Stimulated activated CD4-positive, alpha-beta T cell treated with anti-CD3 and anti-CD28 coated beads, Interleukin-15, amount 100 ng/mL, for 1 hour (primary cell): ENCODE results near the gene FUT8.

Source experiments
- DNase-seq, 2 donors: peaks; one replicate each; pipeline ENCODE4 v3.0.0-alpha.2; 2020; ENCODE audit warnings: low read depth in 1 of 2, low spot score in 1 of 2

FUT8 gene

DNA sequence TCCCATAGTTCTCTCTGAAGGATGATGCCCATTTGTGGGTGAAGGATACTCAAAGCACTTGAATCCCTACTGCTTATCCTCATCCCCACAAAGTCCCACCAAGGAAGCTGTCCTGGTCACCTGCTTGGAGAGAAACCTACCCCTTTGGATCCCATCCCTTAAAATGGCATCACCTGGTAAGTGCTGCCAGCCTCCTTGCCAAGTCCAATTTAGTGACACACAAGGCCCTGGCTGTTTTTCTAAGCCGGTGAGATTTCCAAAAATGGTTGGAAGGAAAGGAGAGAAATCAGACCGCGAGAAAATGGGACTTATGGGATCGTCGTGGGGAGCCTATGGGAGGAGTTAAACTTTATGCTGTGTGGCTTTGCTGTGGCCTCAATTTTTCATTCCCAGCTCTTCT is 358.2 kb downstream of the FUT8 start:
- no peak for DNase-seq

DNA sequence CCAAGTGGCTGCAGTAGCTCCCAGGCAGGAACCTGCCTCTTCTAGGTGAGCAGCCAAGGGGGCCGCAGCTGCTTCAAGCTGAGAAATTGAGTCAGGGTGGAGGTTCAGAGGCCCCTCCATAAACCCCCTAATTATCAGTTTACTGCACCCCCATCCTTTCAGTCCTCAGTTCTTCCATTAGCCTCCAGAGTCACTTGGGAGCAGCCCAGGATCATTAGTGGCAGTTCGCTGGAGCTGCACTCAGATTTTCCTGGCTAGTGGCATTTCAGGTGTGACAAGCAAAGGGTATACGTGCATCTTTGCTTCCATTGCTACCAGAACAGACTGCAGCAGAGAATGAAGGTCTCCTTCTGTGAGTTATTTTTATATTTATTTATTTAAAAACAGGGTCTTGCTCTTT is 358.7 kb downstream of the FUT8 start:
- no peak for DNase-seq

DNA sequence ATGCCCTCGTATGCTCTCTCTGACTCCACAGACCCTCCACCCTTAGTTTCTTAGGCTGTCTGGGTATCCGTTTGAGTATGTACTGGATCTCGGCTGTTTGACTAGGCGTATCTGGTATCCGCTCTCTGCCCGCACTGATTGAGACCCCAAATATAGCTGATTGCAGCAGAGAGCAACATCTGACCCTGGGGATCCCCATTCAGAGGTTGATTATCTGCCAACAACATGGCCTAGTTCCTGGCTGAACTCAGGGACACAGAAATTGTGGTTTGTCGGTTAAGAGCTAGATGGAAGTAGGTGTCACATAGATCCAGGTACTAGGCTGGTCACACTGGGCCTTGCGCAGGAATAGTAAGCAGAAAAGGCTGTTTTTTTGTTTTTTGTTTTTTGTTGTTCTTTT is 359.9 kb downstream of the FUT8 start:
- no peak for DNase-seq

DNA sequence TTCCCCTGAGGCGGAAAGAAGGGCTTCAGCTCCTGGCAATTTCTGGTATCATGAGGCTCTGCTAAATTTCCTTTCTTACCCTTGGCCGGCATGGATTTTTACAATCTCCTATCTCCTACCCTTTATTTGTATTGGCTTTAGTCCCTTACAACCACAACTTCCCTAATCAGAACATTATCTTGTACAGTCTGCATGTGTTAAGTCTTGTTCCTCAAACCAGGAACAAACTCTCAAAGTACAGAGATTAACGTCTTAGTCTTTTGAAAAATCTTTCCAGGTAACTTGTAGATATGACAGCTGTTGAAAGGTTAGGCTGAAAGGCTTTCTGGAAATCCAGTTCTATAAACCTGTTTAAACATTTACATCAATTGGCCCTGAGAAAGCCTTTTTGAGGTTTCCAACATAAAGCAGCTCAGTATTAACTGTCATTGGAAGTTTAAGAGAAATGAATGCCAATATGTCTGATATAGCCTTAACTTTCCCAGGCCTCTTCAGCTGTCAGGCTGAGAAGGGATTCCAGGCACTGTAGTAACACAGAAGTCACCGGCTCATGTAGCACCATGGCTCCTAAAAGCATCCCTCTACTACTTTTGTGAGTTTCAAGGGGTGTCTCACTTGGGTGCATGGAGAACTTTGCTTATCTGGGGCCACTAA is 360.5 kb downstream of the FUT8 start:
- no peak for DNase-seq

DNA sequence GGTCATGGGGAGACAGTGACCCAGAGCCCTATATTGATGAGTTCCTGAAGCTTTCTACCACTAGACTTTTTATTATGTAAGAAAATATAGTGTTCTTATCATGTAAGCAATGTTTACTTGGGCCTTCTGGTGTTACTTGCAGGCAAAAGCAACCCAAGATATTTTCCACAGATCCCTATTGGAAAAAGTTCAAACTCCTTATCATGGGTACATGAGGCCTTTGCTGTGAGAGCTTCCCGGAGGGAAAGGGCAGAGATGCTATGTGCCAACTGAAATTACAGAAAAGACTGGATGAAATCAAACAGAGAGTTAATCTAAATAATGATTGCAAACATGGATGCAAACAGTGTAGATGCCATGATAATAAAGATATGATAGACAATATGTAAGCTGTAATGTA is 361.5 kb downstream of the FUT8 start:
- DNase-seq = no peak

DNA sequence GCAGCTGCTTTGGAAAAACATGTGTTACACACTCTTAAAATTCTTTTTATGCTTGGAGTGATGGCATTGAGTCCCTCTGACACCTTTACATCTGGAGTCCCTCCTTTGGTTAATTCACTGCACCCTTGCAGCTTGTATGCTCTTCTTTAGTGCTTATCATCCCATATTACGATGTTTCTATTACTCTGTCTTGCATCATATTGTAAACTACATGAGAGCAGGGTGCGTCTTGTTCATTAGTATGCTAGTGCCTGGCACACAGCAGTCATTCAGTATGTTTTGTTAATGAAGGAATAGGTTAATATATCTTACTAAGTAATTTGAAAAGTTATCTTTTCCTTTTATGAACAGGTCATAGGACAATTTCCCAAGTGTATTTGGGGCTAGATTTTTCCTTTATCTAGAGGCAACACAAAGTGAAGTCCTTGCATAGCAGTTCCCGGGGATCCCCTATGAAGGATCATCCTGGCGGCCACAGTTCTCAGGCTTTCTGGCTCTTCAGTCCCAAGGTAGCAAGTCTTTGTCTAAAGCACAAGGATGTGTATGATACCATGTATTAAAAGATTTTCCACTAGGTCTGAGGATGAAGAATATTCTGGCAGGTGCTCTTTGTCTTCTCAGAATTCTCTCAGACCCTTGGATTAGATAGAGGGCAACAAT is 363.8 kb downstream of the FUT8 start:
- DNase-seq = no peak

DNA sequence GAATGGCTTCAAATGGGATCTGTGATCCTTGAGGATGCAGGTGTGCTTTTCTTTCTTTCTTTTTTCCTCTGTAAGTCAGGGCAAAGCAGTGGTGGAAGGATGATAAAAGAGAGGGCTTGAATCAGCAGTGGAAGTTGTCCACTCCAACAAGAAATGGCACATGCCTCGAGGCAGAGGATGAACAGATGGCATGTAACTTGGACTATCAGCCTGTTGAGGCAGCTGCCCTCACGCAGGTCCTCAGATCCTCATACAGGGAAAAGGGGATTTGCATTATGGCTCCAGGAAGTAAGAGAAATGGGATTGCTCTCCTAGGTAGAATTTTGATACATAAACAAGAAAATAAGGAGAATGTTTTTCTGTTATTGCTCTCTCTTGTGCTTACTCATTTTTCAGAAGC is 368.0 kb downstream of the FUT8 start:
- DNase-seq = no peak

DNA sequence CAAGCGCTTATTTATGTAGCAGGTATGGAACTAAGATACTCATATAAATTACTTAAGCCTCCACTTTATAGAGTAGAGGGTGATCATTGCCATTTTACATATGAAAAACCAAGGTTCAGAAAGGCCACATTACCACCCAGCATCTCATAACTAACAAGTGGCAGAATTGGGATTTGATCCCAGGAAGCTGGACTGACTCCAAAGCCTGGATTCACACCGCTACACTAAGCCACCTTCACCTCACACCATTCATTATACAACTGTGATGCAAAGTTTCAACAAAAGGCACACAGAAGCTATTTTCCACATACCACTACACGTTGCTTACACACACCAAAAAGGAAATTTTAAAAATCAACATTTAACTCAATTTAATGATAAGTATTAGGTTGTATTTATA is 370.6 kb downstream of the FUT8 start:
- no peak for DNase-seq

DNA sequence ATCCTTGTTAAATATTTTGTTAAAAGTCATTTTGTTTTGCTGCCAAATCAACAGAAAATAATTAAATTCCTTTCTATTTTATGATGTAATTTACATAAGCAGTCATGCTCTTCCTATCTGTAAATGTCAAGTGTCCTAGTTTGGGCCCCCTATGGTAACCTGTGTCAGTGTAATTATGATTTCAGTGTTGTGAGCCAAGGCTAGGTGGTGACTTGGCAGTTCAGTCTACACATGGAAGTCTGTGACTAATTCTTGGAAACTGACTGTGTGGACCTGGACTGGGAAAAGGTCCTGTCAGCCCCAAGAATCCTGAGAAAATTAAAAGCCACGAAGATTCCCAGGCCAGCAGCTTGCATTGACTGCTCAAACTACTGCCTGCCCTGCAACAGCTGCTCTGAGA is 371.0 kb downstream of the FUT8 start:
- no peak for DNase-seq

DNA sequence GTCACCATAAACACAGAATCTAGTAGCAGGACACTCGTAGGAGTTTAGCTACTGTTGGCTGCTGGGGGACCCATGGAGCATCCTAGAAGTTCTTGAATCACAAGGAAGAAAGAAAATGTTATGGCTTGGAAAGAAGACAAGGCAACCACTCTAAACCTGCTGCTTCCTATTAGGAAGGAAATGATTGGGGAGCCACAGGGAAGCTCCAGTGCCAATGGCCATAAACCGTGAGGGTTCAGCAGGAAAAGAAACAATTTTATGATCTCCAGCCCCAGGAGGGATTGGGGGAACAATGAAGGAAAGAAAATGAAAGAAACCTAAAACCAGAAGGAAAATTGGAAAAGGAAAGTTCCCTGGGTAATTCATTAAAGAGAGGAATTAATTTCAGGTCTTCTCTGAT is 372.0 kb downstream of the FUT8 start:
- no peak for DNase-seq

DNA sequence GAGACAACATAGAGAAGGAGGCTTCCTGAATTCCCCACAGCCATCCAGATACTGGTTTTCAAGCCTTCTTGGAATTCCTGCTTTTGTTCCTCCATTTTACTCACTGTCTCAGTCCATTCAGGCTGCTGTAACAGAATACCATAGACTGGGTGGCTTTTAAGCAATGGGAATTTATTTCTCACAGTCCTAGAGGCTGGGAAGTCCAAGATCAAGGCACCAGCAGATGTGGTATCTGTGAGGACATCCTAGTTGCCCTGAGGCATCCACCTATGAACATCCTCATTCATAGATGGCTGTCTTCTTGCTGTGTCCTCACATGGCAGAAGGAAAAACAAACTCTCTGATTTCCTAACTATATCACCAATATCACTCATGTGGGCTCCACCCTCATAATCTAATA is 374.9 kb downstream of the FUT8 start:
- DNase-seq = no peak

DNA sequence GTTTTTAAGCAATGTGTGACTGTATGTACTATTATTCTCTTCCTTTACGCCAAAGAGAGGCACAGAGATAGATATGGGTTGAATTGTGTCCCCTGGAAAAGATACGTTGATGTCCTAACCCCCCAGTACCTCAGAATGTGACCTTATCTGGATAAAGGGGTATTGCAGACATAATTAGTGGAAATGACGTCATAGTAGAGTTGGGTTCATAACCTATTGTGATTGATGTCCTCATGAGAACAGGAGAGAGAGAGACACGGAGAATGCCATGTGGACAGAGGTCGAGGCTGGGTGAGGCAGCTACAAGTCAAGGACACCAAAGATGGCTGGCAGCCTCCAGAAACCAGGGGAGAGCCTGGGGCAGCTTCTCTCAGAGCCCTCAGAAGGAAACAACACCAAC is 376.3 kb downstream of the FUT8 start:
- no peak for DNase-seq

DNA sequence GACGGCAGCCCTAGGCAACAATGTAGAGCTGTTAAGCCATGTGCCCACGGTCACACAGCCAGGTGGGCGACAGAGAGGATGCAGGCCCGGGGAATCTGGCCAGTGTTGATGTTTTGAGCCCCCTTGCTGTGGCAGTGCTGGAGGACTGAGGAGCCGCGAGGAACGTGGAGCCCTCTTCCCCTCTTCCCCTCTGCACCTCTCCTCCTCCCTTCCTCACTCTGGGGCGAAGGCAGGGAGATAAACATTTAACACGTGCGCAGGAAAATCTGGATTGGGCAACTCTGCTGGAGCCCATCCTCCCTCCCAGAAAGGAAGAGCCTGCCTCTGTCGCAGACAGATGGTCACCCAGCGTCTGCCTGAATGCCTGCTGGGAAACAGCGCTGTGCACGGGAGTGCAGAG is 376.8 kb downstream of the FUT8 start:
- no peak for DNase-seq

DNA sequence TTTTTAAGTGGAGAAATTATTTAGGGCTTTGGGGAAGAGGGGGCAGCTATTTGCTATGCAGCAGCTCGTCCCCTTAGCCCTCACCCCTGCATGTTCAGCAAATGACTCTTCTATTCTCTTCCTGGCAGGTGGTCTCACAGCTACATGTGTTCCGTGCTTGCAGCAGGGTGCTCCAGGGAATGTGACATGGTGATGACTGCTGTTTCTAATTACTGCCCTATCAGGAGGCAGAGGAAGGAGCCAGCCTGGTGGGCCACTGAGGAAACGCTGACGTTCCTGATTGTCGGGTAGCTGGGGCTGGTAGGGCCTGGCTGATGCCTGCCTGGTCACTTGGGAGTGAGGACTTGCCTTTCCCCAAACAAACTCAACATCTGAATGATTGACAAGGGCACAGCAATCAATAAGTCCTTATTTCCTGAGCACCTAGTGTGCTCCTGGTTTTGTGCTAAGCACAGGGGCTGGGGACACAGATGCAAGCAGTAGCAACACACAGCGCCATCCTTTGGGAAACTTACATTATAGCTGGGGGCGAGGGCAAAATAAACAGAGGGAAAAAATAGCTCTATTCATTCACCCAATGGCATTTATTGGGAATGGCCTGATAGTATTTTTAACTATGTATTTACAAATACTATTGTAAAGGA is 377.8 kb downstream of the FUT8 start:
- DNase-seq = no peak

DNA sequence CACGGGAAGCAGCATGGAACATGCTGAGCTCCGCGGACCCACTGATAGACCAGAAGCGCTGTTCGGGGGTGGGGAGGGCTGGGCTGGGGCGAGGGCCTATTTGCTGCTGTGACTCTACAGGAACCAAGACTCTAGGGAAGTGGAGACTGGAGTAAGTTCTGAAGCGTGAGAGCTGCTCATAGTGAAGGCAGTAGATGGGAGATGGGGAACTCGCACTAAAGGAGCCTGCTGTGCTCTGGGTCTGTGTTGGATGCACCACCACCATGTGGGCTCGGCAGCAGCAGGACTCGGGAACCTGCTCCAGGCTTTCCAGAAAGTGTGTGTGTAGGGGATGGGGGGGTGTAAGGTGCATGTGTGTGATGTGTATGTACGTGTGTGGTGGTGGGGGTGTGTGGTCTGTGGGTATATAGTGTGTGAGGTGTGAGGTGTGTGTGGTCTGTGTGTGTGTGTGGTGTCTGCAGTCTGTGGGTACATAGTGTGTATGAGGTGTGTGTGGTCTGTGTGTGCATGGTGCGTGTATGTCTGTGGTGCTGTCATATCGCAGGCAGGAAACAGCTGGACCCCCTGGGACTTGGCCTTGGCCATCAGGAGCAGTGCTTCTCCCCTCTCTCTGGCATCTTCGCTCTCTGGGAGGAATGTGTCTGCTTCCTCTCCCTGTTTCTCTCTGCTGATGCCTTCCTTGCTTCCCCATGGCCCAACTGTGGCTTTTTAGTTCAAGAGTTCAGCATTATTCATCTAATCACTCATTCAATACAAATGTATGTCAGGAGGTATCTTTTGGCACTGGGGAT is 378.9 kb downstream of the FUT8 start:
- DNase-seq = no peak

DNA sequence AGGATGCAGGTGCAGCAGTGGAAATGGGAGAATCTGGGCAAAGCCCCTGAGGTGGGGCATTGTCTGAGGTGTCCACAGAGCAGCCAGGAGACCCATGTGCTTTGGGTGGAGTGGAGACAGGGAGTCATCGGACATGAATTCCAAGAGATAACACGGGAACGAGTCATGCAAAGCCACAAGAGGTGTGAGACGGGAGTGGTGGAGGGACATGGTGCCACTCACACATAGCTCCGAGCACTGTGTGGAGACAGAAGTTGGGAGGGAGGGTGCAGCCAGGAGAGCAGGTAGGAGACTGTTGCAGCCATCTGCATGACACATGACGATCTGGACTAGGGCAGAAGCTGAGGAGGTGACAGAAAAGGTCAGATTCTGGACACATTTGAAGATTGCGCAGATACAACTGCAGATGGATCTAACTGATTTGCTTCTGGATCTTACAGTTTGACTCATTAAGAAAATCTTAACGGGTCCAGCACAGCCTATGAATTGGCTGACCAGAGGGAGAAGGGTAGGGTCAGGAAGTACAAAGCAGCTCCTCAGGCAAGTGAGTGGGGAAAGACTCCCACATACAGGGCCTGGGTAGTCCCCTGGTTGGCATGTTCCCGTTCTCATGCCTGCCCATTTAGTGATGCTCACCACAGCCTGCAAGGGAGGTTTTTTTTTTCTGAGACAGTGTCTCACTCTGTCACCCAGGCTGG is 379.8 kb downstream of the FUT8 start:
- no peak for DNase-seq
